Gastrocnemius medialis (tissue), 4 donors: ENCODE data around the gene KLHDC2.
"Not testable (repeated sequence)": the region's sequence is repeated elsewhere in the genome, so short reads cannot be mapped to it uniquely, and the experiment has no call there.

Experiments
- POLR2A ChIP-seq, 2 donors: fragments of 450-650 bp; IDR thresholded peaks; one replicate each; pipeline ENCODE4 v1.6.1; 2017; ENCODE audit warnings: antibody characterized with exemption in 2 of 2, mild to moderate bottlenecking in 2 of 2, moderate library complexity in 2 of 2
- TF ChIP-seq, protein P1 (sequence below), 5 experiments: fragments of 450-650 bp in 3 of 5; fragments of 200-600 bp in 2 of 5; sonication (generic) in 2 of 5; IDR thresholded peaks in 4 of 5; conservative IDR thresholded peaks in 1 of 5; 1 replicate in 4 of 5; 2 replicates in 1 of 5; pipeline ENCODE4 v1.5.1; 2016 to 2019; ENCODE audit warnings: antibody characterized with exemption in 5 of 5, mild to moderate bottlenecking in 3 of 5, moderate library complexity in 3 of 5

- TF ChIP-seq, protein P1, sequence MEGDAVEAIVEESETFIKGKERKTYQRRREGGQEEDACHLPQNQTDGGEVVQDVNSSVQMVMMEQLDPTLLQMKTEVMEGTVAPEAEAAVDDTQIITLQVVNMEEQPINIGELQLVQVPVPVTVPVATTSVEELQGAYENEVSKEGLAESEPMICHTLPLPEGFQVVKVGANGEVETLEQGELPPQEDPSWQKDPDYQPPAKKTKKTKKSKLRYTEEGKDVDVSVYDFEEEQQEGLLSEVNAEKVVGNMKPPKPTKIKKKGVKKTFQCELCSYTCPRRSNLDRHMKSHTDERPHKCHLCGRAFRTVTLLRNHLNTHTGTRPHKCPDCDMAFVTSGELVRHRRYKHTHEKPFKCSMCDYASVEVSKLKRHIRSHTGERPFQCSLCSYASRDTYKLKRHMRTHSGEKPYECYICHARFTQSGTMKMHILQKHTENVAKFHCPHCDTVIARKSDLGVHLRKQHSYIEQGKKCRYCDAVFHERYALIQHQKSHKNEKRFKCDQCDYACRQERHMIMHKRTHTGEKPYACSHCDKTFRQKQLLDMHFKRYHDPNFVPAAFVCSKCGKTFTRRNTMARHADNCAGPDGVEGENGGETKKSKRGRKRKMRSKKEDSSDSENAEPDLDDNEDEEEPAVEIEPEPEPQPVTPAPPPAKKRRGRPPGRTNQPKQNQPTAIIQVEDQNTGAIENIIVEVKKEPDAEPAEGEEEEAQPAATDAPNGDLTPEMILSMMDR (IDR thresholded peaks at IDR 0.05 in 4 of 5, conservative IDR thresholded peaks at IDR 0.05 in 1 of 5), result not testable (repeated sequence)
- not testable (repeated sequence) for TF ChIP-seq POLR2A (IDR thresholded peaks at IDR 0.05)
These were observed 13.1 kb downstream of the KLHDC2 start for GRCh38 chr14:49781040-49781439.
